Psoas muscle (tissue), 8 donors: ENCODE results near the gene E2F6. TPM values are rescaled to one million over a fixed set of nuclear protein-coding genes. Genes with fewer than 3 reads are reported as not detected.

Experiments used
- ATAC-seq, 4 donors: fragments of 200-7000 bp; cut with Tn5 transposase; one replicate each; pipeline ENCODE4 v1.9.1; 2020; ENCODE audit warnings: moderate library complexity in 3 of 4, mild to moderate bottlenecking in 2 of 4
- DNase-seq, 2 donors: peaks; one replicate each; pipeline ENCODE4 v3.0.0-alpha.2; 2020
- H3K27ac ChIP-seq: fragments of 200-600 bp; one replicate; pipeline ENCODE4 v1.8.0; 2022
- H3K27me3 ChIP-seq, 3 donors: fragments of 200-600 bp in 1 of 3; one replicate each; pipeline versions ENCODE4 v1.6.1 to v1.8.0; 2013 to 2022; ENCODE audit warnings: low read length in 2 of 3, mild to moderate bottlenecking in 2 of 3, moderate library complexity in 1 of 3; ENCODE audit not compliant: insufficient read depth in 3 of 3
- H3K36me3 ChIP-seq, 2 donors: fragments of 200-600 bp in 1 of 2; one replicate each; pipeline versions ENCODE4 v1.6.1 to v1.8.0; 2013 to 2022; ENCODE audit warnings: low read depth in 1 of 2, mild to moderate bottlenecking in 1 of 2, moderate library complexity in 1 of 2; ENCODE audit not compliant: insufficient read depth in 1 of 2
- H3K4me1 ChIP-seq: fragments of 200-600 bp; one replicate; pipeline ENCODE4 v1.8.0; 2022
- H3K4me3 ChIP-seq: fragments of 200-600 bp; one replicate; pipeline ENCODE4 v1.8.0; 2022; ENCODE audit warnings: mild to moderate bottlenecking
- H3K9me3 ChIP-seq: fragments of 200-600 bp; one replicate; pipeline ENCODE4 v1.8.0; 2022
- WGBS, 3 donors: extraction: QIAGEN DNeasy Blood & Tissue Kit; methylation state at CpG; one replicate each; pipeline versions ENCODE4 v1.1.6 to v1.1.7; 2013; 5-methylcytosine and 5-hydroxymethylcytosine counted together
- intact Hi-C, 2 donors: fragments of 100-400 bp; cut with DNase I; formaldehyde crosslinking; loops; one replicate each; pipeline versions ENCODE4 v1.11.0 to v1.14.2; 2022
- polyA plus RNA-seq, 3 donors: library from polyadenylated mRNA; stranded (reverse); fragments of 200-250 nt; gene quantifications; one replicate each; pipeline ENCODE4 v1.2.3, GENCODE V29; 2013
- total RNA-seq, 4 donors: library from RNA; stranded (reverse); fragmentation: NEBNext Ultra II Directional in 2 of 4; extraction: Animal tissue kit (Norgen Biotek cat#: 25700) in 2 of 4; gene quantifications; one replicate each; pipeline versions ENCODE4 v1.2.1 to v1.2.4, GENCODE V29; 2021 to 2023
- TF ChIP-seq, protein P1 (sequence below): fragments of 200-600 bp; IDR thresholded peaks from one replicate; pipeline ENCODE4 v1.8.0; 2022; ENCODE audit warnings: antibody characterized with exemption
- donor health status: healthy with polysubstance abuse.
- donor health status: DM: no; HTN: no; CAD: no; lungs with moderate emphysema.
- donor health status: Bipolar disorder and iron deficiency.
- donor health status: healthy.
- donor health status: DM: yes; HTN: yes; CAD: no.
- donor health status: DM: no; HTN: no; CAD: no.
- donor health status: DM: no; HTN: no; CAD: no.
- donor health status: DM: yes; HTN: yes; CAD: no.

E2F6 gene
- total and polyA plus RNA-seq, 7 donors = 19.5 to 56.4 (median 31.3) TPM

DNA sequence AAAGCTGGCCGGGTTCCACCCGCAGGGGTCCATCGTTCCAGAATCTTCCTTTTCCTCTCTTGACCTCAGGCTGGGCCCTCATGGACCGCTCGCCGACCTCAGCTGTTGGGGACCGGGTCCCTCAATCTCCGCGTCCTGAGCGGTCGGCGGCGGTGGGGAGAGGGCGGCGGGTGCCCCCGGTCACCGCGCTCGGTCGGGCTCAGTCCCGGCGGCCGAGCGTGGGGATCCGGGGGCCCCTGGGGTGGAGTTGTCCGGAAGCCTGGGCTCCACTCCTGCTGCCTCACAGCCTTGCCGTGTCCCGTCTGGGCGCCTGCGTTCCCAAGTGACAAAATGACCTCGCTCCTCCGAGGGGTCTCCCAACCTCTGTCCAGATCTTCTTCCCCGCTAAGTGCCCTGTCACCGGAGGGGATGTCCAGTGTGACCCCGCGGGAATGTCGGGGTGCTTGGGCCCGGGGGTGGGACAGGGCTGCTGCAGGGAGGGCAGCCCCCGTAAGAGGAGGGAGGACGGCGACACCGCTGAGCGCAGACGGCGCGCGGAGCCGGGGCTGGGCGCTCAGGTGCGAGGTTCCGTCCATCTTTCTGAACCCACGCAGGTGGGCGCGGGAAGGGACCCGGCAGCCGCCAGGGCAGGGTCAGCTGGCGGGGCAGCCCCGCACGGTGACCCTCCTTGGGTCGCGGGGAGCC is 16.0 kb upstream of the E2F6 start:
- H3K9me3 ChIP-seq = no peaks in the 10 kb centered on the region
- no peak for DNase-seq
- H3K27ac ChIP-seq = peak overlapping the region; percentile 68
- intact Hi-C loops = loop anchor here in 1 of 2 donors (10.0 kb wide), 1 partner anchor 53 kb away; the partner anchor contains the start of gene GREB1
- H3K4me1 ChIP-seq = peaks cover 6% of the 10 kb centered on the region
- peaks cover 0 to 4% (median 0%) of the 10 kb centered on the region in 3 donors for H3K27me3 ChIP-seq
- peak overlapping the region; percentile 72 for H3K4me3 ChIP-seq
- 57 to 66% (median 64%) methylated on average over 48 to 61 of the region's 61 CpGs for WGBS, 3 donors
- H3K36me3 ChIP-seq = no peaks in the 10 kb centered on the region
- ATAC-seq = no peak
- TF ChIP-seq, protein P1, sequence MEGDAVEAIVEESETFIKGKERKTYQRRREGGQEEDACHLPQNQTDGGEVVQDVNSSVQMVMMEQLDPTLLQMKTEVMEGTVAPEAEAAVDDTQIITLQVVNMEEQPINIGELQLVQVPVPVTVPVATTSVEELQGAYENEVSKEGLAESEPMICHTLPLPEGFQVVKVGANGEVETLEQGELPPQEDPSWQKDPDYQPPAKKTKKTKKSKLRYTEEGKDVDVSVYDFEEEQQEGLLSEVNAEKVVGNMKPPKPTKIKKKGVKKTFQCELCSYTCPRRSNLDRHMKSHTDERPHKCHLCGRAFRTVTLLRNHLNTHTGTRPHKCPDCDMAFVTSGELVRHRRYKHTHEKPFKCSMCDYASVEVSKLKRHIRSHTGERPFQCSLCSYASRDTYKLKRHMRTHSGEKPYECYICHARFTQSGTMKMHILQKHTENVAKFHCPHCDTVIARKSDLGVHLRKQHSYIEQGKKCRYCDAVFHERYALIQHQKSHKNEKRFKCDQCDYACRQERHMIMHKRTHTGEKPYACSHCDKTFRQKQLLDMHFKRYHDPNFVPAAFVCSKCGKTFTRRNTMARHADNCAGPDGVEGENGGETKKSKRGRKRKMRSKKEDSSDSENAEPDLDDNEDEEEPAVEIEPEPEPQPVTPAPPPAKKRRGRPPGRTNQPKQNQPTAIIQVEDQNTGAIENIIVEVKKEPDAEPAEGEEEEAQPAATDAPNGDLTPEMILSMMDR = no peak

DNA sequence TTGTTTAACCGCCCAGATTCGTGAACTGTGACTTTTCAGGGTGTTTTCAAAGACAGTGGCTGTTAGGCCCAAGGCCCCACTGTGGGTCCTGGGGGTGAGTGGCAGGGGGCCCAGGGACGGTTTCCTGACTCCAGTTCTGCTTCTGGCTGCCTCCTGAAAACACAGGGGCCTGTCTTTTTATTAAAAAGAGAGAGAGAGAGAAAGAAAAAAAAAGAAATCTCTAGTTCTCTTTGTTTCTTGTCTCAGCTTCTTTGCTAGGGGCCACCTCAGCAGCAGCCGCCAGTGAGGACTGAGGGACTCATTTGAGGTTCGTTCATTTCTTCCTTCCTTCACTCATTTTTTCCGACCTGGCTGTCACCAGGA is 15.4 kb upstream of the E2F6 start:
- intact Hi-C loops = loop anchor here in 1 of 2 donors (10.0 kb wide), 1 partner anchor 53 kb away; the partner anchor contains the start of gene GREB1

GRCh38 chr2:11480859-11481258 is 14.9 kb upstream of the E2F6 start:
- Histone ChIP-seq H3K4me3 (no peak overlapping the region), H3K4me1 (peaks cover 6% of the 10 kb centered on the region), H3K27me3 (peaks cover 0 to 4% (median 0%) of the 10 kb centered on the region in 3 donors), H3K27ac (no peak overlapping the region), H3K9me3 (no peaks in the 10 kb centered on the region), H3K36me3 (no peaks in the 10 kb centered on the region)
- TF ChIP-seq, protein P1 = no peak
- 67 to 75% (median 73%) methylated on average over 7 of the region's 7 CpGs for WGBS, 3 donors
- DNase-seq (no peak), ATAC-seq (no peak)
- intact Hi-C loops = loop anchor here in 1 of 2 donors (10.0 kb wide), 1 partner anchor 54 kb away; the partner anchor contains the start of gene GREB1

More for the DNA sequence above, 15.4 kb upstream of the E2F6 start:
- TF ChIP-seq, protein P1 = no peak
- no peak for ATAC-seq
- Histone ChIP-seq H3K27me3 (peaks cover 0 to 4% (median 0%) of the 10 kb centered on the region in 3 donors), H3K4me3 (no peak overlapping the region), H3K36me3 (no peaks in the 10 kb centered on the region), H3K4me1 (peaks cover 6% of the 10 kb centered on the region), H3K27ac (peak overlapping the region; percentile 32), H3K9me3 (no peaks in the 10 kb centered on the region)
- 82 to 86% (median 84%) methylated on average over 6 of the region's 6 CpGs for WGBS, 3 donors
- no peak for DNase-seq

GRCh38 chr2:11480406-11480805 is 14.4 kb upstream of the E2F6 start:
- 40 to 53% (median 44%) methylated on average over 4 of the region's 4 CpGs for WGBS, 3 donors
- Histone ChIP-seq H3K4me3 (no peak overlapping the region), H3K9me3 (no peaks in the 10 kb centered on the region), H3K36me3 (no peaks in the 10 kb centered on the region), H3K4me1 (peaks cover 6% of the 10 kb centered on the region), H3K27me3 (peaks cover 0 to 4% (median 0%) of the 10 kb centered on the region in 3 donors), H3K27ac (no peak overlapping the region)
- DNase-seq = no peak
- no peak for ATAC-seq
- TF ChIP-seq, protein P1 = no peak
- intact Hi-C loops = loop anchor here in 1 of 2 donors (10.0 kb wide), 1 partner anchor 54 kb away; the partner anchor contains the start of gene GREB1
